CD14-positive monocyte (primary cell): ENCODE measurements around the gene COL15A1. TPM values are rescaled to one million over a fixed set of nuclear protein-coding genes. Genes with fewer than 3 reads are reported as not detected.

Experiments
- DNase-seq, 3 donors: peaks; one replicate each; pipeline ENCODE4 v3.0.0-alpha.2; 2011 to 2022
- H2AFZ ChIP-seq: 2 replicates; pipeline ENCODE4 v1.6.0; 2012; ENCODE audit warnings: mild to moderate bottlenecking, low read depth, low read length, inconsistent platforms; ENCODE audit not compliant: insufficient read depth, poor library complexity, severe bottlenecking
- H3K27ac ChIP-seq, 2 donors: 1 replicate in 1 of 2; 2 replicates in 1 of 2; pipeline ENCODE4 v1.5.1; 2012 to 2013; ENCODE audit warnings: low read length in 2 of 2, control low read depth in 1 of 2, inconsistent platforms in 1 of 2, low read depth in 1 of 2, mild to moderate bottlenecking in 1 of 2
- H3K27me3 ChIP-seq, 2 donors: one replicate each; pipeline versions ENCODE4 v1.6.0 to v1.6.1; 2011 to 2013; ENCODE audit warnings: low read length in 2 of 2; ENCODE audit not compliant: control insufficient read depth in 2 of 2, insufficient read depth in 2 of 2
- H3K36me3 ChIP-seq, 2 donors: replicated peaks in 1 of 2; 1 replicate in 1 of 2; 2 replicates in 1 of 2; pipeline versions ENCODE4 v1.5.1 to v1.6.1; 2012 to 2013; ENCODE audit warnings: low read length in 2 of 2, control low read depth in 1 of 2, inconsistent platforms in 1 of 2, mild to moderate bottlenecking in 1 of 2; ENCODE audit not compliant: insufficient read depth in 2 of 2, control insufficient read depth in 1 of 2
- H3K4me1 ChIP-seq, 2 donors: 1 replicate in 1 of 2; 2 replicates in 1 of 2; pipeline versions ENCODE4 v1.5.1 to v1.6.1; 2012 to 2013; ENCODE audit warnings: low read length in 2 of 2, control low read depth in 1 of 2, inconsistent platforms in 1 of 2, mild to moderate bottlenecking in 1 of 2, moderate library complexity in 1 of 2; ENCODE audit not compliant: insufficient read depth in 2 of 2, control insufficient read depth in 1 of 2
- H3K4me2 ChIP-seq: replicated peaks from 2 replicates; pipeline ENCODE3; 2012; ENCODE audit warnings: low read length, moderate library complexity, mild to moderate bottlenecking; ENCODE audit not compliant: poor library complexity, severe bottlenecking; ENCODE audit errors: extremely low read depth
- H3K4me3 ChIP-seq, 3 experiments: fragments of 200-600 bp in 1 of 3; sonication (generic) in 1 of 3; replicated peaks in 1 of 3; 1 replicate in 2 of 3; 2 replicates in 1 of 3; pipeline ENCODE4 v1.5.1; 2011 to 2013; ENCODE audit warnings: low read length in 3 of 3, mild to moderate bottlenecking in 3 of 3, control low read depth in 2 of 3, low read depth in 2 of 3, inconsistent platforms in 1 of 3, moderate library complexity in 1 of 3
- H3K79me2 ChIP-seq: 2 replicates; pipeline ENCODE4 v1.6.0; 2012; ENCODE audit warnings: mild to moderate bottlenecking, control low read depth, inconsistent platforms, low read length, moderate library complexity; ENCODE audit not compliant: insufficient read depth
- H3K9ac ChIP-seq: 2 replicates; pipeline ENCODE4 v1.6.0; 2017; ENCODE audit warnings: low read length, mild to moderate bottlenecking; ENCODE audit not compliant: insufficient read depth, poor library complexity, severe bottlenecking
- H3K9me3 ChIP-seq, 2 donors: replicated peaks in 1 of 2; 1 replicate in 1 of 2; 2 replicates in 1 of 2; pipeline versions ENCODE4 v1.5.1 to v1.6.1; 2012 to 2013; ENCODE audit warnings: low read length in 2 of 2, control low read depth in 1 of 2; ENCODE audit not compliant: control insufficient read depth in 1 of 2, insufficient read depth in 1 of 2
- H4K20me1 ChIP-seq: 2 replicates; pipeline ENCODE4 v1.6.0; 2012; ENCODE audit warnings: mild to moderate bottlenecking, low read length, control low read depth, moderate library complexity; ENCODE audit not compliant: insufficient read depth
- H3K27ac Mint-ChIP-seq, 7 donors: one replicate each; pipeline ENCODE4 v1.8.0; 2020; ENCODE audit warnings: mild to moderate bottlenecking in 7 of 7, mixed read lengths in 7 of 7, moderate library complexity in 6 of 7, inconsistent platforms in 2 of 7
- H3K27me3 Mint-ChIP-seq, 3 donors: one replicate each; pipeline ENCODE4 v1.8.0; 2021 to 2022; ENCODE audit warnings: low read depth in 3 of 3, mild to moderate bottlenecking in 3 of 3, mixed read lengths in 3 of 3, moderate library complexity in 3 of 3, inconsistent platforms in 1 of 3
- H3K36me3 Mint-ChIP-seq, 2 donors: one replicate each; pipeline ENCODE4 v1.8.0; 2020; ENCODE audit warnings: mixed read lengths in 2 of 2, inconsistent platforms in 1 of 2, mild to moderate bottlenecking in 1 of 2
- H3K4me1 Mint-ChIP-seq: one replicate; pipeline ENCODE4 v1.8.0; 2020; ENCODE audit warnings: mild to moderate bottlenecking, mixed read lengths
- H3K4me3 Mint-ChIP-seq, 2 donors: one replicate each; pipeline ENCODE4 v1.8.0; 2020; ENCODE audit warnings: mild to moderate bottlenecking in 2 of 2, mixed read lengths in 2 of 2, moderate library complexity in 1 of 2
- H3K9me3 Mint-ChIP-seq, 7 donors: one replicate each; pipeline ENCODE4 v1.8.0; 2020 to 2022; ENCODE audit warnings: mixed read lengths in 7 of 7, mild to moderate bottlenecking in 6 of 7, moderate library complexity in 6 of 7, inconsistent platforms in 2 of 7
- CTCF ChIP-seq: fragments of 200-600 bp; IDR thresholded peaks from one replicate; pipeline ENCODE4 v1.8.0; 2022; ENCODE audit warnings: antibody characterized with exemption, mild to moderate bottlenecking
- WGBS: methylation state at CpG from one replicate; pipeline ENCODE4 v1.1.5; 2013; ENCODE audit warnings: missing lambda C conversion rate; ENCODE audit not compliant: insufficient coverage; 5-methylcytosine and 5-hydroxymethylcytosine counted together
- intact Hi-C, 2 donors: fragments of 100-400 bp; cut with micrococcal nuclease; formaldehyde crosslinking; loops; one replicate each; pipeline versions ENCODE4 v1.15.0 to v1.15.1; 2023
- polyA plus RNA-seq, 3 donors: library from polyadenylated mRNA; depleted of rRNA in 1 of 3; unstranded in 2 of 3; stranded (reverse) in 1 of 3; fragments of 300-500 nt in 2 of 3; fragments of >200 nt in 1 of 3; fragmentation: Illumina TruSeq in 2 of 3; gene quantifications; 1 replicate in 2 of 3; 2 replicates in 1 of 3; pipeline ENCODE4 v1.2.3, GENCODE V29; 2012 to 2021

COL15A1 gene
- polyA plus RNA-seq, 3 donors, result 0.03 to 0.14 (median 0.11) TPM

DNA sequence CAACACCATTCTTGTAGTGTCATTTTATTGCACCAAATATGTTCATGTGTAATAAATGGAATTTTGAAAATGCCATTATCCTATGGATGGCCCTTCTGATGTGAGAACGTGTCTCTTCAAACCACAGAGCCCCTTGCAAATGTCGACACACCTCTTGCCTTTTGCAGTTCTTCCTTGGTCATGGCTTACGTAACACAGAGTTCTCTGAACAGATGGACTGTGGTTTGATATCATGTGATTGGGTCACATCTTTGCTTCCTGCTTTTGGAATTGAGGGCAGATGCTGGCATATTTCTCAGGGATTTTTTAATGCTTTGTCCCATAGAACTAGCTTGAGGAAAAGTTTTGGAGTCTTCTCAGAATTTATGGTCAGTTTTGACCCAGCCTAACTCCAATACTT, 165.8 kb downstream of the COL15A1 start:
- H3K4me3 ChIP-seq, result peak overlapping the region in 1 of 3 experiments; percentile 85
- peak overlapping the region in 1 of 2 donors; percentile 52 for H3K4me3 Mint-ChIP-seq
- WGBS, result 0% methylated on average over 3 of the region's 3 CpGs
- intact Hi-C loops, result loop anchor here (5.0 to 10.0 kb wide), 2 partner anchors 52 to 115 kb away; no protein-coding TSS in a partner anchor
- no peaks in the 10 kb centered on the region for H3K27me3 Mint-ChIP-seq
- H3K4me2 ChIP-seq, result peak overlapping the region; percentile 86
- no peak overlapping the region for H2AFZ ChIP-seq
- no peak for TF ChIP-seq CTCF
- peaks cover 83% of the 10 kb centered on the region for H3K4me1 Mint-ChIP-seq
- DNase-seq, result peak; percentile 89 to 97 (median 96)
- H3K9me3 Mint-ChIP-seq, result no peaks in the 10 kb centered on the region
- H3K36me3 ChIP-seq, result no peaks in the 10 kb centered on the region
- H3K27ac Mint-ChIP-seq, result peak overlapping the region; percentile 88 to 98 (median 97)
- peaks cover 5 to 13% of the 10 kb centered on the region in 2 donors for H3K36me3 Mint-ChIP-seq
- H3K9ac ChIP-seq, result no peak overlapping the region
- no peaks in the 10 kb centered on the region for H3K27me3 ChIP-seq
- H3K4me1 ChIP-seq, result peaks cover 67 to 81% of the 10 kb centered on the region in 2 donors
- peak overlapping the region; percentile 43 to 88 for H3K27ac ChIP-seq
- H3K9me3 ChIP-seq, result no peaks in the 10 kb centered on the region
- peaks cover 91% of the 10 kb centered on the region for H3K79me2 ChIP-seq
- H4K20me1 ChIP-seq, result peaks cover 8% of the 10 kb centered on the region

DNA sequence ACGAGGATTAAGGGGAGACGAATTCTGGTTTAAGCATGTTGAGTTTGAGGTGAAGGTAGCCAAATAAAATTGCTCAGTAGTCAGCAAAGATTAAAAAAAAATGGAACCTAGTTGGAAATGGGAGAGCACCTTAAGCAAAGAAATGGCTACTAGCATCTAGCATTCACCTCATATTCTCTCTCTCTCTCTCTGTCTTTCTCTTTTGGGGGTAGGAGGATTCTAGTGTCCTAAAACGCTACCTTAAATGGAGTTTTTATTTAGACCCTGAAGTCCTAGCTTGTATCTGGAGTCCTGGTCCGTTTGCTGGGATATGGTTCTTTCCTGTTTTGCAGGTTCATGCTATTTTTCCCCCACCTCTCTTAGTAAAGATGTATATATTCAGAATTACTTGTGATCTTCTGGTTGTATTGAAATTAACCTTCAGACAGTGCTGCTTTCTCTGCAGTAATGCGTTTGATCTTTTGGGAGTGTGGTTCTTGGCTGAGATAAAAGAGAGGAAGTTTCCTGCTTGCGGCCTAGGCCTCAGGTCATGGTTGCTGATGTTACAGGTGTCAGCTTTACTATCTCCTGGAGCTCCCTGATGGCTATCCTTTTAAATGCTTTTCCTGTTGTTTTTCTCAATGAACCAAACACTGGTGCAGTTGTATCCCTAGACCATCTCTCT, 169.2 kb downstream of the COL15A1 start:
- Mint-ChIP-seq H3K4me3 (peak overlapping the region in 1 of 2 donors; percentile 24), H3K9me3 (no peaks in the 10 kb centered on the region), H3K36me3 (peaks cover 3 to 13% of the 10 kb centered on the region in 2 donors), H3K4me1 (peaks cover 73% of the 10 kb centered on the region), H3K27me3 (no peaks in the 10 kb centered on the region), H3K27ac (peak overlapping the region in 4 of 7 donors; percentile 10 to 55 (median 44))
- Histone ChIP-seq H3K4me1 (peaks cover 48 to 57% of the 10 kb centered on the region in 2 donors), H4K20me1 (peaks cover 5% of the 10 kb centered on the region), H3K9me3 (no peaks in the 10 kb centered on the region), H3K79me2 (peaks cover 99% of the 10 kb centered on the region), H3K4me3 (no peak overlapping the region), H3K9ac (no peak overlapping the region), H3K27me3 (no peaks in the 10 kb centered on the region), H3K27ac (peak overlapping the region in 1 of 2 donors; percentile 24), H2AFZ (no peak overlapping the region), H3K36me3 (no peaks in the 10 kb centered on the region), H3K4me2 (peak overlapping the region; percentile 19)
- DNase-seq, result no peak
- intact Hi-C loops, result no loop called here
- WGBS, result 58% methylated on average over 4 of the region's 6 CpGs
- no peak for TF ChIP-seq CTCF
